Neural progenitor cell (in vitro differentiated cells): ENCODE measurements around the gene ADGRA3. TPM values are rescaled to one million over a fixed set of nuclear protein-coding genes. Genes with fewer than 3 reads are reported as not detected.

ENCODE experiments used
- DNase-seq: peaks from one replicate; pipeline ENCODE4 v3.0.0-alpha.2; 2016; ENCODE audit warnings: low spot score
- H2AFZ ChIP-seq: fragments of 200-600 bp; sonication (generic); replicated peaks from 2 replicates; pipeline ENCODE4 v1.6.1; 2016; ENCODE audit warnings: antibody characterized with exemption
- H3F3A ChIP-seq: fragments of 200-600 bp; sonication (generic); 2 replicates; pipeline ENCODE4 v1.6.1; 2016; ENCODE audit warnings: antibody characterized with exemption, low read depth
- H3K27ac ChIP-seq: fragments of 200-600 bp; sonication (generic); 2 replicates; pipeline ENCODE4 v1.5.1; 2016; ENCODE audit warnings: mild to moderate bottlenecking
- H3K27me3 ChIP-seq: fragments of 200-600 bp; sonication (generic); 2 replicates; pipeline ENCODE4 v1.6.1; 2016; ENCODE audit warnings: mild to moderate bottlenecking, moderate library complexity
- H3K36me3 ChIP-seq: fragments of 200-600 bp; sonication (generic); 2 replicates; pipeline ENCODE4 v1.5.1; 2016
- H3K4me1 ChIP-seq: fragments of 200-600 bp; sonication (generic); 2 replicates; pipeline ENCODE4 v1.6.1; 2016; ENCODE audit warnings: mixed run types
- H3K4me2 ChIP-seq: fragments of 200-600 bp; sonication (generic); 2 replicates; pipeline ENCODE4 v1.6.1; 2016
- H3K4me3 ChIP-seq: fragments of 200-600 bp; sonication (generic); 2 replicates; pipeline ENCODE4 v1.5.1; 2016
- H3K79me2 ChIP-seq: fragments of 200-600 bp; sonication (generic); 2 replicates; pipeline ENCODE4 v1.6.1; 2016; ENCODE audit warnings: low read depth
- H3K9ac ChIP-seq: fragments of 200-600 bp; sonication (generic); 2 replicates; pipeline ENCODE4 v1.6.1; 2016
- H3K9me3 ChIP-seq: fragments of 200-600 bp; sonication (generic); 2 replicates; pipeline ENCODE4 v1.5.1; 2016; ENCODE audit warnings: low read depth
- H4K20me1 ChIP-seq: fragments of 200-600 bp; sonication (generic); 2 replicates; pipeline ENCODE4 v1.6.1; 2016; ENCODE audit warnings: low read depth
- H3K27ac Mint-ChIP-seq: 3 replicates; pipeline ENCODE4 v1.8.0; 2021; ENCODE audit warnings: mixed read lengths
- H3K27me3 Mint-ChIP-seq: 2 replicates; pipeline ENCODE4 v1.8.0; 2022; ENCODE audit warnings: low read depth, mild to moderate bottlenecking, inconsistent platforms, moderate library complexity, mixed read lengths; ENCODE audit not compliant: insufficient read depth
- H3K36me3 Mint-ChIP-seq: 3 replicates; pipeline ENCODE4 v1.8.0; 2021; ENCODE audit warnings: mixed read lengths
- H3K4me1 Mint-ChIP-seq: 3 replicates; pipeline ENCODE4 v1.8.0; 2021; ENCODE audit warnings: mixed read lengths
- H3K4me3 Mint-ChIP-seq: 3 replicates; pipeline ENCODE4 v1.8.0; 2021; ENCODE audit warnings: mild to moderate bottlenecking, moderate library complexity, mixed read lengths
- H3K9me3 Mint-ChIP-seq: 3 replicates; pipeline ENCODE4 v1.8.0; 2020; ENCODE audit warnings: mixed read lengths
- CTCF ChIP-seq: fragments of 200-600 bp; sonication (generic); IDR thresholded peaks from 2 replicates; pipeline ENCODE4 v1.5.1; 2017; ENCODE audit warnings: antibody characterized with exemption, mild to moderate bottlenecking
- EZH2 ChIP-seq: fragments of 200-600 bp; sonication (generic); IDR thresholded peaks from 2 replicates; pipeline ENCODE4 v1.6.1; 2017; ENCODE audit warnings: antibody characterized with exemption, mild to moderate bottlenecking, moderate library complexity
- EZH2phosphoT487 ChIP-seq: fragments of 200-600 bp; sonication (generic); IDR thresholded peaks from 2 replicates; pipeline ENCODE4 v1.6.1; 2017; ENCODE audit warnings: antibody characterized with exemption
- total RNA-seq: library from RNA; depleted of rRNA; stranded (reverse); fragments of >200 nt; gene quantifications from 2 replicates; pipeline ENCODE4 v1.2.3, GENCODE V29; 2015; ENCODE audit warnings: low replicate concordance

Gene ADGRA3
- total RNA-seq, 1 donor from 2014 or later: 87.9 TPM

DNA sequence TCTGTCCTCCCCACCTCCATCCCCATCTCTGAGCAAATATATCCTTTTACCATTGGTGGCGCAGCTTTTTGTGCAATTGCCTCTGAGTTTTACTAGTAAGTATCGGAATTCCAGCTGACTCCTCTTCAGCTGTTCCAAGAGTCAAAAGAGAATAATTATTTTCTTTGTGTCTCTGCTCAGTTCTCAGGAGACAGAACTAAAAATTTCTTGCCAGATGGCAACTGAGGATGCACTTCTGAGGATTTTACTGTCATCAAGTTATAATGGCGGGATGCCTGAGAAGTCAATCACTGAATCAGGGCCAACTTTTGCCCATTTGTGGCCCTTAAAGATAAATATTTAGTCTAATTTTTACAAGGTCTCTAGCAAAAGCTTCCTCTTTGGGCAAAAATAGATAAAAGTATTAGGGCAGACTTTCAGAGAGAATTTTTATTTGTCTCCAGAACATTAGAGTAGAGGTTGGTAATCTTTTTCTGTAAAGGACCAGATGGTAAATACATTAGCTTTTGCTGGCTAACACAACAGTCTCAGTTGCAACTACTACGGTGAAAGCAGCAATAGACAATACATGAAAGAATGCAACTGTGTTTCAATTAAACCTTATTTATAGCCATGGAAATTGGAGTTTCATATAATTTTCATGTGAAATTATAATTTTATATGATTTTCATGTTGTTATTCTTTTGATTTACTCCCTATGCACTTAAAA lies 15.6 kb upstream of the ADGRA3 start:
- Histone ChIP-seq H4K20me1 (no peaks in the 10 kb centered on the region), H3F3A (no peaks in the 10 kb centered on the region), H3K27me3 (no peaks in the 10 kb centered on the region), H3K9ac (no peak overlapping the region), H3K36me3 (no peaks in the 10 kb centered on the region), H3K27ac (no peak overlapping the region), H3K4me3 (no peak overlapping the region), H3K4me2 (no peak overlapping the region), H3K9me3 (no peaks in the 10 kb centered on the region), H2AFZ (no peak overlapping the region), H3K4me1 (no peaks in the 10 kb centered on the region), H3K79me2 (no peaks in the 10 kb centered on the region)
- Mint-ChIP-seq H3K36me3 (no peaks in the 10 kb centered on the region), H3K9me3 (peaks cover 17% of the 10 kb centered on the region), H3K4me3 (no peak overlapping the region), H3K27me3 (no peaks in the 10 kb centered on the region), H3K4me1 (no peaks in the 10 kb centered on the region), H3K27ac (no peak overlapping the region)
- TF ChIP-seq EZH2phosphoT487: no peak
- no peak for TF ChIP-seq CTCF
- TF ChIP-seq EZH2: no peak
- no peak for DNase-seq

- H3K4me1 Mint-ChIP-seq: no peaks in the 10 kb centered on the region
- H3K36me3 ChIP-seq: no peaks in the 10 kb centered on the region
- DNase-seq: no peak
Measured at GRCh38 chr4:22524895-22525294, 9.0 kb upstream of the ADGRA3 start.

DNA sequence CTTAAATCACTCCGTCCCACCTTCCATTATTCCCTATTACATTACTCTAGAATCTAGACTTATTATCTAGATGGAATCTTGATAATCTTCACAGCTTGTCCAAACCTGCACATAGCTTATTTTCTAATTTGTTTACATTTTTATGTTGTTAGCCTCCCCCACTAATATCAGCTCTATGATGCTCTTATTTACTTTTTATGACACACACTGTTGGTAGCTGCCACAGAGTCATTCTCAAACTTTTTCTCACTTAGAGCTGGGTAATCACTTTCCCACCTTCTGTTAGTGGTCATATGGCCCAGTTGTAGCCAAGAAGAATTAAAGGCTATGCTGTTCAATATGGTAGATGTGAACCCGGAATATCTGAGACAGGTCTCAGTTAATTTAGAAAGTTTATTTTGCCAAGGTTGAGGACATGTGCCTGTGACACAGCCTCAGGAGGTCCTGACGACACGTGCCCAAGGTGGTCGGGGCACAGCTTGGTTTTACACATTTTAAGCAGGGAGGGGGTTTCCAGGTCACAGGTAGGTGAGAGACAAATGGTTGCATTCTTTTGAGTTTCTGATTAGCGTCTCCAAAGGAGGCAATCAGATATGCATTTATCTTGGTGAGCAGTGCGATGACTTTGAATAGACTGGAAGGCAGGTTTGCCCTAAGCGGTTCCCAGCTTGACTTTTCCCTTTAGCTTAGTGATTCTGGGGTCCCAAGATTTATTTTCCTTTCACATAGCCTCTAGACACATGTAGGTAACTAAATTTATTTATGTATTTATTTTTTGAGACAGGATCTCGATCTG lies 7.0 kb upstream of the ADGRA3 start:
- peaks cover 4% of the 10 kb centered on the region for H3K9me3 Mint-ChIP-seq
- Histone ChIP-seq H3K27me3 (no peaks in the 10 kb centered on the region), H3K36me3 (no peaks in the 10 kb centered on the region), H3K79me2 (no peaks in the 10 kb centered on the region), H3K27ac (no peak overlapping the region), H4K20me1 (no peaks in the 10 kb centered on the region), H3F3A (no peaks in the 10 kb centered on the region), H3K4me1 (no peaks in the 10 kb centered on the region), H3K4me2 (no peak overlapping the region), H3K4me3 (no peak overlapping the region), H3K9me3 (no peaks in the 10 kb centered on the region), H2AFZ (no peak overlapping the region), H3K9ac (no peak overlapping the region)
- TF ChIP-seq CTCF (no peak), EZH2 (no peak), EZH2phosphoT487 (no peak)
- no peaks in the 10 kb centered on the region for H3K36me3 Mint-ChIP-seq
- H3K4me3 Mint-ChIP-seq: peak overlapping the region; percentile 28
- DNase-seq: no peak
- H3K4me1 Mint-ChIP-seq: no peaks in the 10 kb centered on the region
- H3K27ac Mint-ChIP-seq: no peak overlapping the region
- H3K27me3 Mint-ChIP-seq: no peaks in the 10 kb centered on the region

More at GRCh38 chr4:22524895-22525294, 9.0 kb upstream of the ADGRA3 start:
- Histone ChIP-seq H4K20me1 (no peaks in the 10 kb centered on the region), H3K9ac (no peak overlapping the region), H3K4me3 (no peak overlapping the region), H3F3A (no peaks in the 10 kb centered on the region), H2AFZ (no peak overlapping the region), H3K27ac (no peak overlapping the region), H3K4me2 (no peak overlapping the region), H3K4me1 (no peaks in the 10 kb centered on the region), H3K27me3 (no peaks in the 10 kb centered on the region), H3K79me2 (no peaks in the 10 kb centered on the region), H3K9me3 (no peaks in the 10 kb centered on the region)
- TF ChIP-seq EZH2 (no peak), CTCF (no peak), EZH2phosphoT487 (no peak)
- no peak overlapping the region for H3K27ac Mint-ChIP-seq
- no peaks in the 10 kb centered on the region for H3K36me3 Mint-ChIP-seq
- no peak overlapping the region for H3K4me3 Mint-ChIP-seq
- no peaks in the 10 kb centered on the region for H3K27me3 Mint-ChIP-seq
- no peaks in the 10 kb centered on the region for H3K9me3 Mint-ChIP-seq
